Upper lobe of left lung (tissue), 4 donors: ENCODE measurements around the gene MSI2.

ENCODE experiments used
- CTCF ChIP-seq, 6 experiments: fragments of 450-650 bp in 4 of 6; fragments of 200-600 bp in 2 of 6; sonication (generic) in 2 of 6; IDR thresholded peaks; one replicate each; pipeline ENCODE4 v1.5.1; 2016 to 2019; ENCODE audit warnings: antibody characterized with exemption in 6 of 6
- EP300 ChIP-seq, 4 donors: sonication (generic); formaldehyde crosslinking; IDR thresholded peaks; one replicate each; pipeline ENCODE4 v1.5.1; 2017; ENCODE audit warnings: antibody characterized with exemption in 4 of 4, control low read depth in 2 of 4
- POLR2A ChIP-seq, 4 donors: fragments of 450-650 bp; IDR thresholded peaks; one replicate each; pipeline ENCODE4 v1.5.1; 2016 to 2017; ENCODE audit warnings: antibody characterized with exemption in 4 of 4, mild to moderate bottlenecking in 2 of 4

- TF ChIP-seq EP300 (IDR thresholded peaks at IDR 0.05): no peak
- no peak for TF ChIP-seq POLR2A (IDR thresholded peaks at IDR 0.05)
- TF ChIP-seq CTCF (IDR thresholded peaks at IDR 0.05): no peak
These were observed 30.2 kb downstream of the MSI2 start for GRCh38 chr17:57286399-57287105.
